K562 (cell line): ENCODE data around the gene C9orf153. TPM values are rescaled to one million over a fixed set of nuclear protein-coding genes. Genes with fewer than 3 reads are reported as not detected.

Experiments
- ATAC-seq: fragments of 200-7000 bp; cut with Tn5 transposase; 3 replicates; pipeline ENCODE4 v1.9.1; 2020; ENCODE audit warnings: moderate library complexity
- BruUV-seq: library from RNA; stranded (reverse); fragments of 400-500 nt; replicated peaks from 2 replicates; lab custom pipeline; 2021; lab: Mats Ljungman, UMichigan
- CTCF ChIA-PET: fragments of 300-600 bp; formaldehyde crosslinking; extraction: SDS; loops from one replicate; lab custom pipeline; 2021; ENCODE audit warnings: low intra/inter-chr PET ratio; lab: Yijun Ruan, JAX
- POLR2A ChIA-PET: fragments of 300-600, 350-650 bp; sonication (Branson Sonifier 250); formaldehyde crosslinking; extraction: SDS; loops from one replicate; lab custom pipeline; 2021; ENCODE audit warnings: antibody characterized with exemption, inconsistent platforms; lab: Yijun Ruan, JAX
- DNase-seq, 4 experiments: peaks; one replicate each; pipeline versions ENCODE4 v3.0.0 to v3.0.0-alpha.2; 2011 to 2018; ENCODE audit warnings: low spot score in 3 of 4, mixed read lengths in 3 of 4; ENCODE audit errors: extremely low read depth in 1 of 4
- FAIRE-seq: peaks from 2 replicates; lab custom pipeline; 2011; peaks lifted over from hg19 to GRCh38; lab: Jason Lieb, UNC
- H2AFZ ChIP-seq: 2 replicates; pipeline ENCODE4 v1.6.0; 2011; ENCODE audit warnings: low read depth, low read length, control low read depth, inconsistent platforms
- H3K27ac ChIP-seq: fragments of 200-600 bp; 3 replicates; pipeline ENCODE4 v1.8.0; 2011; ENCODE audit warnings: low read depth, mild to moderate bottlenecking, control low read depth, inconsistent platforms, low read length, moderate library complexity, mixed read lengths; ENCODE audit errors: extremely low read depth
- H3K27me3 ChIP-seq, 2 experiments: fragments of 300-600 bp in 1 of 2; 2 replicates in 1 of 2; 3 replicates in 1 of 2; pipeline versions ENCODE4 v1.6.0 to v1.8.0; 2011; ENCODE audit warnings: inconsistent platforms in 2 of 2, low read length in 2 of 2, mild to moderate bottlenecking in 1 of 2, mixed read lengths in 1 of 2, moderate library complexity in 1 of 2; ENCODE audit not compliant: control insufficient read depth in 2 of 2, insufficient read depth in 2 of 2
- H3K36me3 ChIP-seq: fragments of 300-600 bp; 3 replicates; pipeline ENCODE4 v1.8.0; 2011; ENCODE audit warnings: mild to moderate bottlenecking, low read length, inconsistent platforms; ENCODE audit not compliant: control insufficient read depth, insufficient read depth
- H3K4me1 ChIP-seq, 2 experiments: fragments of 200-600 bp in 1 of 2; replicated peaks in 1 of 2; 2 replicates in 1 of 2; 3 replicates in 1 of 2; pipeline versions ENCODE4 v1.5.1 to v1.8.0; 2011; ENCODE audit warnings: inconsistent platforms in 2 of 2, low read length in 2 of 2, mild to moderate bottlenecking in 1 of 2, mixed read lengths in 1 of 2, moderate library complexity in 1 of 2; ENCODE audit not compliant: control insufficient read depth in 2 of 2, insufficient read depth in 2 of 2
- H3K4me2 ChIP-seq: 2 replicates; pipeline ENCODE4 v1.6.1; 2011; ENCODE audit warnings: low read length, control low read depth, inconsistent platforms, mixed read lengths; ENCODE audit not compliant: insufficient read depth
- H3K4me3 ChIP-seq: fragments of 200-600 bp; sonication (generic), shearing (Covaris generic); 2 replicates; pipeline ENCODE4 v1.5.1; 2016; ENCODE audit warnings: control low read depth, inconsistent platforms
- H3K79me2 ChIP-seq: fragments of 200-600 bp; 3 replicates; pipeline ENCODE4 v1.8.0; 2011; ENCODE audit warnings: low read length, inconsistent platforms; ENCODE audit not compliant: control insufficient read depth, insufficient read depth
- H3K9ac ChIP-seq, 2 experiments: 2 replicates each; pipeline versions ENCODE4 v1.6.0 to v1.6.1; 2011; ENCODE audit warnings: low read depth in 2 of 2, low read length in 2 of 2, control low read depth in 1 of 2, inconsistent platforms in 1 of 2, mild to moderate bottlenecking in 1 of 2, mixed read lengths in 1 of 2; ENCODE audit not compliant: insufficient read depth in 1 of 2
- H3K9me1 ChIP-seq: one replicate; pipeline ENCODE4 v1.6.0; 2011; ENCODE audit warnings: inconsistent platforms, mild to moderate bottlenecking, low read length, moderate library complexity; ENCODE audit not compliant: control insufficient read depth, insufficient read depth
- H3K9me3 ChIP-seq: replicated peaks from 2 replicates; pipeline ENCODE4 v1.5.1; 2011; ENCODE audit warnings: low read depth, low read length, inconsistent platforms; ENCODE audit not compliant: control insufficient read depth, insufficient read depth
- H4K20me1 ChIP-seq: replicated peaks from 2 replicates; pipeline ENCODE4 v1.6.1; 2011; ENCODE audit warnings: low read length, inconsistent platforms, mixed read lengths; ENCODE audit not compliant: control insufficient read depth, insufficient read depth
- C11orf30 ChIP-seq: fragments of 450-650 bp; IDR thresholded peaks from 2 replicates; pipeline ENCODE4 v1.6.1; 2016; ENCODE audit warnings: low read depth, mild to moderate bottlenecking
- CBX5 ChIP-seq: IDR thresholded peaks from 2 replicates; pipeline ENCODE4 v1.6.1; 2014; ENCODE audit warnings: low read depth, borderline replicate concordance
- FUS ChIP-seq: fragments of 200-400 bp; formaldehyde crosslinking; optimal IDR thresholded peaks from 2 replicates; pipeline ENCODE3; 2017; ENCODE audit warnings: low read depth, low read length
- HMG20B ChIP-seq: fragments of 250-450 bp; sonication (Bioruptor Pico); IDR thresholded peaks from 2 replicates; pipeline ENCODE4 v1.5.0; 2021; ENCODE audit warnings: mild to moderate bottlenecking
- MEF2D ChIP-seq: conservative IDR thresholded peaks from 2 replicates; pipeline ENCODE4 v1.6.1; 2016; ENCODE audit warnings: low read depth, missing genetic modification characterization, missing compliant biosample characterization
- PCBP1 ChIP-seq: fragments of 200-400 bp; formaldehyde crosslinking; IDR thresholded peaks from 2 replicates; pipeline ENCODE4 v1.6.1; 2018; ENCODE audit warnings: mild to moderate bottlenecking, low read depth, low read length; ENCODE audit not compliant: poor library complexity, severe bottlenecking
- PTBP1 ChIP-seq: fragments of 200-400 bp; formaldehyde crosslinking; IDR thresholded peaks from 2 replicates; pipeline ENCODE4 v1.6.1; 2017; ENCODE audit warnings: low read depth, low read length
- RBM25 ChIP-seq: fragments of 200-400 bp; formaldehyde crosslinking; IDR thresholded peaks from 2 replicates; pipeline ENCODE4 v1.6.1; 2018; ENCODE audit warnings: low read length, low read depth, moderate library complexity; ENCODE audit not compliant: severe bottlenecking
- U2AF1 ChIP-seq: fragments of 200-400 bp; formaldehyde crosslinking; optimal IDR thresholded peaks from 2 replicates; pipeline ENCODE3; 2017; ENCODE audit warnings: mild to moderate bottlenecking, low read depth, low read length, moderate library complexity
- ZNF707 ChIP-seq: fragments of 250-450 bp; sonication (Bioruptor Pico); conservative IDR thresholded peaks from 2 replicates; pipeline ENCODE4 v1.8.0; 2022; ENCODE audit warnings: inconsistent platforms, mild to moderate bottlenecking, moderate library complexity
- WGBS: fragments of 100-300 bp; shearing (Covaris generic); methylation state at CpG from one replicate; pipeline ENCODE4 v1.1.6; 2016; ENCODE audit warnings: low coverage, mixed read lengths; ENCODE audit not compliant: insufficient coverage; ENCODE audit errors: missing lambda C conversion rate; 5-methylcytosine and 5-hydroxymethylcytosine counted together
- in situ Hi-C: fragments of 300-500 bp; cut with MboI; formaldehyde crosslinking; loops from 4 replicates; pipeline ENCODE4 v1.15.0; 2018; ENCODE audit warnings: inconsistent platforms, mixed read lengths
- intact Hi-C: fragments of 100-400 bp; cut with micrococcal nuclease; formaldehyde crosslinking; loops from 2 replicates; pipeline ENCODE4 v1.14.2; 2022
- polyA plus RNA-seq, 8 experiments: library from polyadenylated mRNA; depleted of rRNA in 4 of 8; stranded (reverse) in 5 of 8; unstranded in 3 of 8; fragments of >200 nt; fragmentation: Nextera tagmentation in 2 of 8; fragmentation: Illumina TruSeq in 1 of 8; extraction: Ambion mirVana in 2 of 8; extraction: Trizol in 1 of 8; gene quantifications; 2 replicates each; pipeline versions ENCODE4 v1.2.1 to v1.2.3, GENCODE V29; 2011 to 2014; ENCODE audit warnings: inconsistent platforms in 1 of 8, missing spikeins in 1 of 8
- total RNA-seq, 7 experiments: library from RNA; depleted of rRNA in 6 of 7; stranded (reverse); fragments of >200 nt in 6 of 7; fragmentation: Illumina TruSeq in 2 of 7; extraction: Trizol in 2 of 7; gene quantifications; 2 replicates each; pipeline versions ENCODE4 v1.2.1 to v1.2.3, GENCODE V29; 2011 to 2021; ENCODE audit warnings: low replicate concordance in 1 of 7
- TF ChIP-seq, protein P1 (sequence below): fragments of 150-350 bp; conservative IDR thresholded peaks from 2 replicates; pipeline ENCODE4 v1.6.1; 2014; ENCODE audit warnings: low read length
- TF ChIP-seq, protein P2 (sequence below): sonication (generic); formaldehyde crosslinking; IDR thresholded peaks from 2 replicates; pipeline ENCODE4 v1.8.0; 2022; ENCODE audit warnings: missing genetic modification reagents, mild to moderate bottlenecking, moderate library complexity, borderline replicate concordance
- TF ChIP-seq, protein P3 (sequence below): fragments of 450-650 bp; IDR thresholded peaks from 2 replicates; pipeline ENCODE4 v1.6.1; 2017; ENCODE audit warnings: antibody characterized with exemption, mild to moderate bottlenecking

The C9orf153 gene
- total and polyA plus RNA-seq, 9 of the 15 experiments (the other 6 are each of a cell fraction or from before 2014, with no cell fraction given): 0.07 to 1.2 (median 0.11) TPM; not detected in 5

DNA sequence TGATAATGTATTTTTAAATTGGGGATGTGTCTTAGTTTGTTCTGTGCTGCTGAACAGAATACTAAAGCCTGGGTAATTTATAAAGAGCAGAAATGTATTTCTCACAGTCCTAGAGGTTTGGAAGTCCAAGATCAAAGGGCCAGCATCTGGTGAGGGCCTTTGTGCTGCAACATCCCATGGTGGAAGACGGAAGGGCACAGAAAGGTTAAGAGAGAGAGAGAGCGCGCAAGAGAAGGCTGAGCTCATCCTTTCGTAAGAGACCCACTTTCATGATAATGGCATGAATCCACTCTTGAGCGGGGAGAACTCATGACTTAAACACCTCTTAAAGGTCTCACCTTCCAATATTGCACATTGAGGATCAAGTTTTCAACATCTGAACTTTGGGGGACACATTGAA is 81.0 kb downstream of the C9orf153 start:
- in situ Hi-C loops (no loop called here), intact Hi-C loops (no loop called here)
- CTCF ChIA-PET: no interaction called here
- Histone ChIP-seq H3K79me2 (no peaks in the 10 kb centered on the region), H2AFZ (no peak overlapping the region), H3K27me3 (no peaks in the 10 kb centered on the region), H3K27ac (no peak overlapping the region), H4K20me1 (no peaks in the 10 kb centered on the region), H3K9ac (no peak overlapping the region), H3K4me2 (no peak overlapping the region), H3K36me3 (no peaks in the 10 kb centered on the region), H3K9me3 (no peaks in the 10 kb centered on the region), H3K4me3 (no peak overlapping the region), H3K9me1 (no peaks in the 10 kb centered on the region), H3K4me1 (no peaks in the 10 kb centered on the region)
- DNase-seq (no peak), FAIRE-seq (no peak), ATAC-seq (no peak)
- POLR2A ChIA-PET: no interaction called here
- WGBS: 16% methylated on average over 5 of the region's 5 CpGs
- no TSS peak for BruUV-seq
- TF ChIP-seq MEF2D (no peak), FUS (no peak), C11orf30 (no peak), PTBP1 (no peak), RBM25 (no peak), PCBP1 (no peak), CBX5 (no peak), HMG20B (CRISPR knock-in tag) (no peak), U2AF1 (no peak), ZNF707 (CRISPR knock-in tag) (no peak)
- TF ChIP-seq, protein P1, sequence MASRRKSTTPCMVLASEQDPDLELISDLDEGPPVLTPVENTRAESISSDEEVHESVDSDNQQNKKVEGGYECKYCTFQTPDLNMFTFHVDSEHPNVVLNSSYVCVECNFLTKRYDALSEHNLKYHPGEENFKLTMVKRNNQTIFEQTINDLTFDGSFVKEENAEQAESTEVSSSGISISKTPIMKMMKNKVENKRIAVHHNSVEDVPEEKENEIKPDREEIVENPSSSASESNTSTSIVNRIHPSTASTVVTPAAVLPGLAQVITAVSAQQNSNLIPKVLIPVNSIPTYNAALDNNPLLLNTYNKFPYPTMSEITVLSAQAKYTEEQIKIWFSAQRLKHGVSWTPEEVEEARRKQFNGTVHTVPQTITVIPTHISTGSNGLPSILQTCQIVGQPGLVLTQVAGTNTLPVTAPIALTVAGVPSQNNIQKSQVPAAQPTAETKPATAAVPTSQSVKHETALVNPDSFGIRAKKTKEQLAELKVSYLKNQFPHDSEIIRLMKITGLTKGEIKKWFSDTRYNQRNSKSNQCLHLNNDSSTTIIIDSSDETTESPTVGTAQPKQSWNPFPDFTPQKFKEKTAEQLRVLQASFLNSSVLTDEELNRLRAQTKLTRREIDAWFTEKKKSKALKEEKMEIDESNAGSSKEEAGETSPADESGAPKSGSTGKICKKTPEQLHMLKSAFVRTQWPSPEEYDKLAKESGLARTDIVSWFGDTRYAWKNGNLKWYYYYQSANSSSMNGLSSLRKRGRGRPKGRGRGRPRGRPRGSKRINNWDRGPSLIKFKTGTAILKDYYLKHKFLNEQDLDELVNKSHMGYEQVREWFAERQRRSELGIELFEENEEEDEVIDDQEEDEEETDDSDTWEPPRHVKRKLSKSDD: no peak
- TF ChIP-seq, protein P2, sequence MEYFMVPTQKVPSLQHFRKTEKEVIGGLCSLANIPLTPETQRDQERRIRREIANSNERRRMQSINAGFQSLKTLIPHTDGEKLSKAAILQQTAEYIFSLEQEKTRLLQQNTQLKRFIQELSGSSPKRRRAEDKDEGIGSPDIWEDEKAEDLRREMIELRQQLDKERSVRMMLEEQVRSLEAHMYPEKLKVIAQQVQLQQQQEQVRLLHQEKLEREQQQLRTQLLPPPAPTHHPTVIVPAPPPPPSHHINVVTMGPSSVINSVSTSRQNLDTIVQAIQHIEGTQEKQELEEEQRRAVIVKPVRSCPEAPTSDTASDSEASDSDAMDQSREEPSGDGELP (CRISPR knock-in tag): no peak
- TF ChIP-seq, protein P3, sequence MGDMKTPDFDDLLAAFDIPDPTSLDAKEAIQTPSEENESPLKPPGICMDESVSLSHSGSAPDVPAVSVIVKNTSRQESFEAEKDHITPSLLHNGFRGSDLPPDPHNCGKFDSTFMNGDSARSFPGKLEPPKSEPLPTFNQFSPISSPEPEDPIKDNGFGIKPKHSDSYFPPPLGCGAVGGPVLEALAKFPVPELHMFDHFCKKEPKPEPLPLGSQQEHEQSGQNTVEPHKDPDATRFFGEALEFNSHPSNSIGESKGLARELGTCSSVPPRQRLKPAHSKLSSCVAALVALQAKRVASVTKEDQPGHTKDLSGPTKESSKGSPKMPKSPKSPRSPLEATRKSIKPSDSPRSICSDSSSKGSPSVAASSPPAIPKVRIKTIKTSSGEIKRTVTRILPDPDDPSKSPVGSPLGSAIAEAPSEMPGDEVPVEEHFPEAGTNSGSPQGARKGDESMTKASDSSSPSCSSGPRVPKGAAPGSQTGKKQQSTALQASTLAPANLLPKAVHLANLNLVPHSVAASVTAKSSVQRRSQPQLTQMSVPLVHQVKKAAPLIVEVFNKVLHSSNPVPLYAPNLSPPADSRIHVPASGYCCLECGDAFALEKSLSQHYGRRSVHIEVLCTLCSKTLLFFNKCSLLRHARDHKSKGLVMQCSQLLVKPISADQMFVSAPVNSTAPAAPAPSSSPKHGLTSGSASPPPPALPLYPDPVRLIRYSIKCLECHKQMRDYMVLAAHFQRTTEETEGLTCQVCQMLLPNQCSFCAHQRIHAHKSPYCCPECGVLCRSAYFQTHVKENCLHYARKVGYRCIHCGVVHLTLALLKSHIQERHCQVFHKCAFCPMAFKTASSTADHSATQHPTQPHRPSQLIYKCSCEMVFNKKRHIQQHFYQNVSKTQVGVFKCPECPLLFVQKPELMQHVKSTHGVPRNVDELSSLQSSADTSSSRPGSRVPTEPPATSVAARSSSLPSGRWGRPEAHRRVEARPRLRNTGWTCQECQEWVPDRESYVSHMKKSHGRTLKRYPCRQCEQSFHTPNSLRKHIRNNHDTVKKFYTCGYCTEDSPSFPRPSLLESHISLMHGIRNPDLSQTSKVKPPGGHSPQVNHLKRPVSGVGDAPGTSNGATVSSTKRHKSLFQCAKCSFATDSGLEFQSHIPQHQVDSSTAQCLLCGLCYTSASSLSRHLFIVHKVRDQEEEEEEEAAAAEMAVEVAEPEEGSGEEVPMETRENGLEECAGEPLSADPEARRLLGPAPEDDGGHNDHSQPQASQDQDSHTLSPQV: no peak
